Karpas-422 (cell line): ENCODE data around the gene SPATA25. TPM values are rescaled to one million over a fixed set of nuclear protein-coding genes. Genes with fewer than 3 reads are reported as not detected.

Experiments used
- DNase-seq: peaks from one replicate; pipeline ENCODE4 v3.0.0-alpha.2; 2015
- H2AFZ ChIP-seq: fragments of 200-600 bp; sonication (generic); 2 replicates; pipeline ENCODE4 v1.6.1; 2014; ENCODE audit warnings: antibody characterized with exemption, low read length, mixed read lengths
- H3K27ac ChIP-seq: fragments of 200-600 bp; sonication (generic); 2 replicates; pipeline ENCODE4 v1.5.1; 2014; ENCODE audit warnings: mild to moderate bottlenecking, low read length, moderate library complexity
- H3K27me3 ChIP-seq: fragments of 200-600 bp; sonication (generic); 2 replicates; pipeline ENCODE4 v1.6.1; 2014; ENCODE audit warnings: low read length, mixed read lengths
- H3K36me3 ChIP-seq: fragments of 200-600 bp; sonication (generic); 2 replicates; pipeline ENCODE4 v1.6.1; 2014; ENCODE audit warnings: low read length, mixed read lengths; ENCODE audit not compliant: insufficient read depth
- H3K4me1 ChIP-seq: fragments of 200-600 bp; sonication (generic); 2 replicates; pipeline ENCODE4 v1.6.1; 2014; ENCODE audit warnings: mild to moderate bottlenecking, low read length, mixed read lengths
- H3K4me2 ChIP-seq: fragments of 200-600 bp; sonication (generic); 2 replicates; pipeline ENCODE4 v1.6.1; 2014; ENCODE audit warnings: low read length, low read depth, mild to moderate bottlenecking; ENCODE audit not compliant: poor library complexity, severe bottlenecking
- H3K4me3 ChIP-seq: fragments of 200-600 bp; sonication (generic); 2 replicates; pipeline ENCODE4 v1.5.1; 2014; ENCODE audit warnings: mild to moderate bottlenecking, antibody characterized with exemption, low read length, mixed read lengths
- H3K79me2 ChIP-seq: fragments of 200-600 bp; sonication (generic); 2 replicates; pipeline ENCODE4 v1.6.1; 2014; ENCODE audit warnings: mild to moderate bottlenecking, low read length, mixed read lengths
- H3K9ac ChIP-seq: fragments of 200-600 bp; sonication (generic); 2 replicates; pipeline ENCODE4 v1.6.0; 2014; ENCODE audit warnings: low read length
- H3K9me2 ChIP-seq: fragments of 200-600 bp; sonication (generic), shearing (Covaris generic); replicated peaks from 2 replicates; pipeline ENCODE4 v1.6.0; 2014; ENCODE audit warnings: mild to moderate bottlenecking, low read length, moderate library complexity; ENCODE audit not compliant: insufficient read depth
- H3K9me3 ChIP-seq: fragments of 300-700, 200-600 bp; sonication (generic); 2 replicates; pipeline ENCODE4 v1.6.1; 2014; ENCODE audit warnings: low read length, mixed read lengths
- H4K20me1 ChIP-seq: fragments of 200-600 bp; sonication (generic); 2 replicates; pipeline ENCODE4 v1.6.1; 2014; ENCODE audit warnings: mild to moderate bottlenecking, antibody characterized with exemption, low read length, low read depth; ENCODE audit not compliant: insufficient read depth
- total RNA-seq: library from RNA; depleted of rRNA; stranded (reverse); fragments of >200 nt; shearing (Covaris generic); gene quantifications from 2 replicates; pipeline ENCODE4 v1.2.3, GENCODE V29; 2014; ENCODE audit warnings: low replicate concordance

The SPATA25 gene
- total RNA-seq, 1 experiment from 2014 or later: not detected

DNA sequence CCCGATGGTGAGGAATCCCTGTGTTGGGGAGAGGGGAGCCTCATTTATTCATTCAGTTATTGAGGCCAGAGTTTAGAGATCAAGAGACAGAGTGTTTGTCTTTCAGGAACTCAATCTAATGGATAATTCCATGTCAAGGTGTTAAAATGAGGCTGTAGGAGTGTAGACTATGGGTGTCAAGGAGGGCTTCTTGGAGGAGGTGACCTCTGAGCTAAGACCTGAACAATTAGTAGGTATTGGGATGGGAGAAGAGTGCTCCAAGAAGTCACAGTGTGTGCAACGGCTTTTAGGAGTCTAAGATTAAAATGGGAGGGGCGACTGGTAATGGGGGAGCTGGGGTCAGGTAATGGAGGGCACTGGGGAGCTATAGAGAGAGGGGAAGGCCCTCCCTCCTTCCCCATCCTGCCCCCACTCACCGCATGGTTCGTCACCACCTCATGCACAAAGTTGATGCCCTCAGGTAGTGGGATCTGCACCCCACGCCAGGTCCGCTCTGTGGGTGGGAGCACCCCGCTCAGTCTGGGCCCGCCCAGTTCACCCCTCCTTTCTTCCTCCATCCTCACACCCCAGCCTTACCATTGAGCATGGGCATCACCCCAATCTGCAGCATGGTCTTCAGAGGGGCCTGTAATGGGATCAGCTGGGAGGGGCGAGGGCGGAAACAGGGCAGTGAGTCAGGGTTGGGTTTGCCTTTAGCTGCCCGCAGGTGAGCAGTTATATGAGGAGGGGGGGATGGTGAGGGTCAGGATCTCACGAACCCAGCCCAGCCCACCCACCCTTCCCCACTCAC lies 11.8 kb upstream of the SPATA25 start:
- H3K36me3 ChIP-seq: peaks cover 6% of the 10 kb centered on the region; the same call in 1 of the 2 replicates
- no peak overlapping the region for H2AFZ ChIP-seq
- H4K20me1 ChIP-seq: no peaks in the 10 kb centered on the region
- H3K9ac ChIP-seq: no peak overlapping the region
- DNase-seq: no peak
- no peaks in the 10 kb centered on the region for H3K27me3 ChIP-seq
- no peak overlapping the region for H3K27ac ChIP-seq
- no peaks in the 10 kb centered on the region for H3K9me2 ChIP-seq
- no peak overlapping the region for H3K4me3 ChIP-seq
- no peak overlapping the region for H3K4me2 ChIP-seq
- H3K9me3 ChIP-seq: no peaks in the 10 kb centered on the region
- peaks cover 39% of the 10 kb centered on the region for H3K4me1 ChIP-seq
- no peaks in the 10 kb centered on the region for H3K79me2 ChIP-seq

- peaks cover 29% of the 10 kb centered on the region for H3K4me1 ChIP-seq
- no peaks in the 10 kb centered on the region for H3K79me2 ChIP-seq
- H2AFZ ChIP-seq: no peak overlapping the region
- peaks cover 11% of the 10 kb centered on the region; the same call in 1 of the 2 replicates for H3K36me3 ChIP-seq
- no peaks in the 10 kb centered on the region for H3K27me3 ChIP-seq
- no peak overlapping the region for H3K4me2 ChIP-seq
- H3K9ac ChIP-seq: no peak overlapping the region
- H4K20me1 ChIP-seq: no peaks in the 10 kb centered on the region
- H3K4me3 ChIP-seq: no peak overlapping the region
- H3K9me2 ChIP-seq: no peaks in the 10 kb centered on the region
- H3K9me3 ChIP-seq: no peaks in the 10 kb centered on the region
- no peak overlapping the region for H3K27ac ChIP-seq
- no peak for DNase-seq
These were observed 10.9 kb upstream of the SPATA25 start for GRCh38 chr20:45898285-45898684.

- Histone ChIP-seq H3K9me2 (no peaks in the 10 kb centered on the region), H3K4me3 (no peak overlapping the region), H4K20me1 (no peaks in the 10 kb centered on the region), H3K79me2 (no peaks in the 10 kb centered on the region), H3K36me3 (peaks cover 11% of the 10 kb centered on the region; the same call in 1 of the 2 replicates), H2AFZ (no peak overlapping the region), H3K27ac (no peak overlapping the region), H3K9me3 (no peaks in the 10 kb centered on the region), H3K4me2 (no peak overlapping the region), H3K9ac (no peak overlapping the region), H3K4me1 (peaks cover 28% of the 10 kb centered on the region), H3K27me3 (no peaks in the 10 kb centered on the region)
- no peak for DNase-seq
These were observed 10.3 kb upstream of the SPATA25 start for GRCh38 chr20:45897692-45898091.

- H3K27ac ChIP-seq: no peak overlapping the region
- no peak overlapping the region for H3K9ac ChIP-seq
- no peaks in the 10 kb centered on the region for H3K9me2 ChIP-seq
- no peak overlapping the region for H2AFZ ChIP-seq
- DNase-seq: no peak
- no peaks in the 10 kb centered on the region for H3K27me3 ChIP-seq
- H3K79me2 ChIP-seq: no peaks in the 10 kb centered on the region
- H3K36me3 ChIP-seq: peaks cover 11% of the 10 kb centered on the region; the same call in 1 of the 2 replicates
- no peak overlapping the region for H3K4me3 ChIP-seq
- peaks cover 28% of the 10 kb centered on the region for H3K4me1 ChIP-seq
- H3K9me3 ChIP-seq: no peaks in the 10 kb centered on the region
- no peaks in the 10 kb centered on the region for H4K20me1 ChIP-seq
- no peak overlapping the region for H3K4me2 ChIP-seq
These were observed 9.9 kb upstream of the SPATA25 start for GRCh38 chr20:45897289-45897688.

DNA sequence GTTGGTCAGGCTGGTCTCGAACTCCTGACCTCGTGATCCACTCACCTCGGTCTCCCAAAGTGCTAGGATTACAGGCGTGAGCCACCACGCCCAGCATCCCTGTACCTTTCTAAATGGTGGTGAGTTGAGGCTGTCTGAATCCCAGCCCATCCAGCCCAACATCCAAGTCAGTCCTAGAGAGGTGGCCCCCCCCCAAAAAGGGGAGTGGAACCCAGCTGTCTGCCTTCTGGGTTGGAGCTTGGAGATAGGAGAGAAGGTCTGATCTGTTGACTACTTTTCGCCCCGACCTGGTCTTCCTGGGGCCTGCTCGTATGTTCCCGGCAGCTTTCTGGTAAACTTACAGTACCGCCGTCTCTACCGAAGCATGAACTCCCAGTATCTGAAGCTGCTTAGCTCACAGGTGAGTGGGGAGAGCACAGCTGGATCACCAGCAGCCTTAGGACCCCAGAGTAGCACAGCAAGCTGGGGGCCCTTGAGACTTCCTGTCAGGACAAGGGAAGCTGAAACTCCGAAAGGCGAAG lies 9.3 kb upstream of the SPATA25 start:
- H3K9ac ChIP-seq: no peak overlapping the region
- H3K4me3 ChIP-seq: no peak overlapping the region
- H3K79me2 ChIP-seq: peaks cover 5% of the 10 kb centered on the region
- H4K20me1 ChIP-seq: no peaks in the 10 kb centered on the region
- H3K4me2 ChIP-seq: no peak overlapping the region
- no peak for DNase-seq
- peaks cover 11% of the 10 kb centered on the region; the same call in 1 of the 2 replicates for H3K36me3 ChIP-seq
- no peak overlapping the region for H3K27ac ChIP-seq
- peaks cover 28% of the 10 kb centered on the region for H3K4me1 ChIP-seq
- H3K9me3 ChIP-seq: no peaks in the 10 kb centered on the region
- no peaks in the 10 kb centered on the region for H3K27me3 ChIP-seq
- no peaks in the 10 kb centered on the region for H3K9me2 ChIP-seq
- no peak overlapping the region for H2AFZ ChIP-seq

DNA sequence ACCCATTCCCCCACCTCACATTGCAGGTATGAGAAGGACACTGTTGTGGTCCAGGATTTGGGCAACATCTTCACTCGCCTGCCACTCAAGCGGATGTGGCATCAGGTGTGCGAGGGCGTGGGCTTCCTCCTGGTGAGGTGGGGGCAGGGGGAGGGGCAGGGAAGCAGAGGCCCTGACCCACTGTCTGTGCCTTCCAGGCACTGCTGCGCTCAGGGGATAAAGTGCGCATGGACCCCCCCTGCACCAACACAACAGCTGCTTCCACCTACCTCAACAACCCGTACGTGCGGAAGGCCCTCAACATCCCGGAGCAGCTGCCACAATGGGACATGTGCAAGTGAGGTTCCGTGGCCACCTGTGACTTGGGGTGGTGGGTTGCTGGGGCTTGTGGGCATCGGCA lies 7.4 kb upstream of the SPATA25 start:
- Histone ChIP-seq H3K4me2 (no peak overlapping the region), H3K4me3 (no peak overlapping the region), H2AFZ (no peak overlapping the region), H3K36me3 (peaks cover 11% of the 10 kb centered on the region; the same call in 1 of the 2 replicates), H3K27ac (no peak overlapping the region), H3K27me3 (no peaks in the 10 kb centered on the region), H4K20me1 (no peaks in the 10 kb centered on the region), H3K9me3 (no peaks in the 10 kb centered on the region), H3K79me2 (peaks cover 17% of the 10 kb centered on the region), H3K4me1 (peaks cover 27% of the 10 kb centered on the region), H3K9me2 (no peaks in the 10 kb centered on the region), H3K9ac (no peak overlapping the region)
- no peak for DNase-seq

GRCh38 chr20:45893831-45894230 lies 6.4 kb upstream of the SPATA25 start:
- H4K20me1 ChIP-seq: no peaks in the 10 kb centered on the region
- H3K4me1 ChIP-seq: peaks cover 30% of the 10 kb centered on the region
- H2AFZ ChIP-seq: no peak overlapping the region
- no peaks in the 10 kb centered on the region for H3K9me3 ChIP-seq
- no peak overlapping the region for H3K27ac ChIP-seq
- no peak overlapping the region for H3K4me2 ChIP-seq
- peaks cover 11% of the 10 kb centered on the region; the same call in 1 of the 2 replicates for H3K36me3 ChIP-seq
- no peaks in the 10 kb centered on the region for H3K27me3 ChIP-seq
- no peaks in the 10 kb centered on the region for H3K9me2 ChIP-seq
- no peak for DNase-seq
- no peak overlapping the region for H3K4me3 ChIP-seq
- H3K9ac ChIP-seq: no peak overlapping the region
- H3K79me2 ChIP-seq: peaks cover 17% of the 10 kb centered on the region

DNA sequence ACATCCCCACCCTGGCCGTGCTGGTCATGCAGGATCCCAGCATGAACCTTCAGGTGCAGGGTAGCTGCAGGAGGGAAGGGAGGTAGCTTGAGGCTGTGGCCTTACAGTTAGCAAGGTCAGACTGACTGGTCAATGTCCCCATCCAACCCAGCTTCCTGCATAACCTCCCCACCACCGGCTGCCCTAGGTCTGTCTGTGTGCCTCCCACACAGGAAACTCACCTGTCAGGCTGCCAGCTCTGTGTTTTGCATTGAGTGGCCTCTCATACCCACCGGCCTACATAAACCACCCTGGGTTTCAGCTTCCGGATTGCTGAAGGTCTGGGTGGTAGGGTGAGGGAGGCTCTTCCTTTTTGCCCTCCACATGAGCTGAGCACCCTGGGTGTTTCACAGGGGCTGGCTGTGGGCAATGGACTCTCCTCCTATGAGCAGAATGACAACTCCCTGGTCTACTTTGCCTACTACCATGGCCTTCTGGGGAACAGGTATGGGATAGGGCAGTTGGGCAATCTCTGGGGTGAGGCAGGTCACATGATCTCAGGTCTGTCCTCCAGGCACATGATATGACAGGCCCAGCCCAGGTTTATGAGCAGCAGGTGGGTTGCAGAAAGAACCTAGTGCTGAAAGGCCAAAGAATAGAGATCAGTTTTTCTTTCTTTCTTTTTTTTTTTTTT lies 5.5 kb upstream of the SPATA25 start:
- Histone ChIP-seq H3K79me2 (peaks cover 17% of the 10 kb centered on the region), H3K9me2 (no peaks in the 10 kb centered on the region), H2AFZ (no peak overlapping the region), H3K4me2 (peak overlapping the region; percentile 2), H3K36me3 (peaks cover 11% of the 10 kb centered on the region; the same call in 1 of the 2 replicates), H3K27me3 (no peaks in the 10 kb centered on the region), H4K20me1 (no peaks in the 10 kb centered on the region), H3K27ac (no peak overlapping the region), H3K4me3 (no peak overlapping the region), H3K4me1 (peaks cover 34% of the 10 kb centered on the region), H3K9ac (no peak overlapping the region), H3K9me3 (no peaks in the 10 kb centered on the region)
- no peak for DNase-seq
